Measurements from ENCODE around the gene PGAM2.
"Not testable (repeated sequence)": the region's sequence is repeated elsewhere in the genome, so short reads cannot be mapped to it uniquely, and the experiment has no call there.

PGAM2 gene

DNA sequence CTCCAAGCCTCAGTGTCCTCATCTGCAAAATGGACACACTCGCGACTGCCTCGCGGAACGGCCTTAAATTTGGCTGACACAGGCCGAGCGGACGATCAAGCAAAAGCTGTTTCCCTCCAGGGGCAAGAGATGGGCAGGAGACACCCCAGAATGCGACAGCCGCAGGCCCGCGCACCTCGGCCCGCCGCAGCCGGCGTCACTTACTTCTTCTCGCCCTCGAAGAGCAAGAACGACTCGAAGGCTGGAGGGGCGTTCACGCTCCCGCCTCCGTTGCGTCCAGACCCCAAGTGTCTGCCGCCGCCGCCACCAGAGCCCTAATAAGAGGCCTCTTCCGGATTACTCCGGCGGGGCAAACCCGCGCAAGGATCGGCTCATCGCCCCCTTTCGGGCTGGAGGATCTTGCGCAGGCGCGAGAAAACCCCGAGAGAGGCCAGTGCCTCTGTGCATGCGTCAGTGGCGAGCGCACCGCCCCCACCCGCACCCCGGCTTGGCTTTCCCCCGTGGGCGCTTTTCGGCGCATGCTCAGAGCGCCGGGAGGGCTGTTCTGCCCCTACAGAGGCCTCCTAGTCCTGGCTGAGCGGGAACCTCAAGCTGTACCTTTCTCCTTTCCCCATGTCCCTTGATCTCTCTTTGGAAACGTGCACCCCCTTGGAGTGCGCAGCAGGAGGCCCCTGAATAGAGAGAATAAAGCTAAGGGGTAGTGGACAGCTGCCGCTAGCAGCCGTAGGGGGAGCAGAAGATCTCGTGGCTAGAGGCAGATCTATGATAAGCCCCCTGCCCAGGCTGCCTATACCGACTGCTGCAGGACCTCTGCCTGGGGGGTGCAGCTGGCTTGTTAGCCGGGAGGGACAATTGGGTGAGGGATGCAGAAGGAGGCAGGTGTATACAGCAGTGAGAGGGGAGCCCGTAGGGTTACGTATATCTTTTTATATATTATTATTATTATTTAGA lies 46.2 kb downstream of the PGAM2 start:
- peak; percentile 99 for DNase-seq

DNA sequence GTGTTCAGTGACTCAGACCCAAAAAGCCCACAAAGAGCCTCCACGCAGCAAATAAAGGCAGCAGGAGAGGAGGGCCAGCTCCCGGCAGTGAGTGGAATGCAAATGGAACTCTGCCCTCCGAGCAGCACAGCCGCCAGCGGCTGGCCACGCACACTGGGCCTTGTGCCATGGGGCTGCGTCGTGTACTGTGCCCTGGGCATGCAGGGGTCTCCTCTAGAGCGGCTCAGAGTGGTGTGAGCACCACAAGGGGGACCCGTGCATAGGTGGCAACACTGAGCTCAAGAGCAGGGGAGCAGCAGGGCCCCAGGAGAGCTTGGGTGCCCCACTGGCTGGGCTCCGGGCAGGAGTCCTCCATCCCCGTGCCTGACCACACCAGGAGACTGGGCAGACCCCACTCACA lies 50.3 kb downstream of the PGAM2 start:
- DNase-seq, result not testable (repeated sequence)
